Measurements from ENCODE around the gene AUTS2. TPM values are rescaled to one million over a fixed set of nuclear protein-coding genes. Genes with fewer than 3 reads are reported as not detected.

The AUTS2 gene
- total and polyA plus RNA-seq, 11 donors: 3.4 to 14.0 (median 7.3) TPM

DNA sequence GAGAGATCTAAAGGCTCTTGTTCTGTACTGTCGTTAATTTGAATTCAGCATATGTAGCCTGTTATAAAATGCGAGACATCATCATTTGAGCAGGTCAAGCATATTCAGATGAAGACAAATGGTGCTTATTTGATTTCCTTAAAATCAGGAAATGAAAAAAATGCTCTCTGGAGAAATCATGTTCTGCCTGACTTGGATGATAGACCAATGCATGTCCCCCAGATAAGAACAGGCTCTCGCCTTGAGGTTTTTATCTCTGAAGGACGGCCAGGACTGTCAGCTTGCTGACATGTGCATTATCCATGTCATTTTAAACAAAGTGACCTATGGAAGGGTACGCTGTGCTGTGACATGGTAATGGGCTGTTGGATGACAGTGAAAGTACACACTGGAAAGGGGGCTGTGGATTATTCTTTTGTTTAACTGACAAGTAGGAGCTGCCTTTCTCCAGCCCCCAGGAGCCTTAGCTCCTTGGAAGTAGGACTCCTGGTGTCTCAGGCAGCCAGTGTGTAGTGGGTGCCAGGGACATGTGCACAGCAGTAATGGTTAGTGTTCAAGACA is 838.6 kb downstream of the AUTS2 start:
- no peak overlapping the region for H3K4me3 ChIP-seq
- H3K4me1 ChIP-seq: no peaks in the 10 kb centered on the region
- H3K9me3 ChIP-seq: no peaks in the 10 kb centered on the region
- H3K27me3 ChIP-seq: no peaks in the 10 kb centered on the region
- no peaks in the 10 kb centered on the region for H3K36me3 ChIP-seq
- no peak overlapping the region for H3K27ac ChIP-seq
- ATAC-seq (no peak), DNase-seq (no peak)
- no peak for TF ChIP-seq CTCF (IDR thresholded peaks at IDR 0.05)
- TF ChIP-seq POLR2A (IDR thresholded peaks at IDR 0.05): no peak
- intact Hi-C loops (cut with DNase I): no loop called here
- 77 to 84% (median 80%) methylated on average over 5 of the region's 5 CpGs for WGBS, 4 donors

- ATAC-seq (no peak), DNase-seq (no peak)
- H3K27me3 ChIP-seq: no peaks in the 10 kb centered on the region
- H3K4me1 ChIP-seq: no peaks in the 10 kb centered on the region
- H3K4me3 ChIP-seq: no peak overlapping the region
- no peak overlapping the region for H3K27ac ChIP-seq
- no peaks in the 10 kb centered on the region for H3K36me3 ChIP-seq
- intact Hi-C loops (cut with DNase I): no loop called here
- WGBS, 4 donors: 43 to 74% (median 65%) methylated on average over 2 of the region's 2 CpGs
- H3K9me3 ChIP-seq: no peaks in the 10 kb centered on the region
- TF ChIP-seq CTCF (IDR thresholded peaks at IDR 0.05): no peak
- no peak for TF ChIP-seq POLR2A (IDR thresholded peaks at IDR 0.05)
Measured at GRCh38 chr7:70439651-70440050, 841.4 kb downstream of the AUTS2 start.

DNA sequence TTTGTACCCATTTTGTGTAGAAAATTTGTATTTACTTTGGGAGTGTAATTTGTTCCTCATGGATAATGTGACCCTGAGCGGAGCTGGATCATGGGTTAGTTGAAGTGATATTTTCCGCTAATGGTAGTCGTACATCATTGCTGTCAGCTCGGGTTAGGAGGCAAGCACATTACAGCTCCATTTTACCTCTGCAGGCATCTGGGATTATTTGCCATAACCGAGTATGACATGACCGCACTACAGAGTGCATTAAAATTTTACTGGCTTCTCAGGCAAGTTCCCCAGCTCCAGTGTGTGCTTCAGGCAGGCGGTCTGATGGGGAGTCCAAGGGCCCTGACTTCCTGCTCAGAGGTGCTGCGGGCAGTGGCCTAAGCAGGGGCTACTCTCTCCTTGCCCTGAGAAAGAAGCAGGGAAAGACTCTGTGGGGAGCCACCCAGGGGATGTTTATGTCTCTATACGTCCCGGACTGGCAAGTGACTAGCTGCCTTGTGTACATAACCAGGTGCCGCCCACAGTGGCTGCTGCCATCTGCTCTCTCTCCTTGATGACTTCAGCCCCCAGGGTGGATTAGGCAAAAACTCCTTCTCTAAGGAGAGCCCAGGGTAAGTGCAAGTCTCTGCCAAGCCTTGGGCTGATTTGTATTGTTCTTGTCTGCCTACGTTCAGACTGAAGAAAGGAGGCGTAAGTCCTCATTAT is 848.3 kb downstream of the AUTS2 start:
- no peaks in the 10 kb centered on the region for H3K9me3 ChIP-seq
- intact Hi-C loops (cut with DNase I): no loop called here
- no peak for ATAC-seq
- no peaks in the 10 kb centered on the region for H3K27me3 ChIP-seq
- H3K36me3 ChIP-seq: no peaks in the 10 kb centered on the region
- no peak for DNase-seq
- H3K4me3 ChIP-seq: no peak overlapping the region
- TF ChIP-seq CTCF (IDR thresholded peaks at IDR 0.05): no peak
- TF ChIP-seq POLR2A (IDR thresholded peaks at IDR 0.05): no peak
- WGBS, 4 donors: 92 to 96% (median 94%) methylated on average over 13 of the region's 13 CpGs
- H3K4me1 ChIP-seq: no peaks in the 10 kb centered on the region
- no peak overlapping the region for H3K27ac ChIP-seq

DNA sequence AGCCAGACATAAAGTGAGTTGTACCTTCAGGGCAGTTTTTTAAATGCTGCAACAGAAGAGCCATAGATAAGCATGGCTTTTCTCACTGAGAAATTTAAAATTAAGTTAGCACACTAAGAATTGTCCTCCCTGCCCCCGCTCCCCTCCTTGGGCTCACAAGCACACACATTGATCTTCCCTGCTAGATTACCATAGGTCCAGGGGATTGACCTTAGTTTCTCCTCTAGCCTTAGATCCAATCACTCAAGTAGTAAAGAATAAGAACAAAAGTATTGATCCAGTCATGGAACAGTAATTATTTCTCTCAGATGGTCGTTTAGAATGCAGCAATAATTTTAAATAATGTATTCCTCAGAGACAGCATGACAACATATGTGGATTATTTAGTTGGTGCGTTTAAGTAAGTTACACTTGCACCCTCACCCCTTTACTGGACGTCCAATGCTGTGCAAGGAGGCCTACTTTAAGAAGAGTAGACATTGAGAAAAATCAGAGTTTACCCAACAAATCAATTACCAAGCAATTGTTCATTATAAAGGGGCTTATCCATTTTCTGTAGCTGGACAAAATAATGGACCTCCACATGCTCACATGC is 850.1 kb downstream of the AUTS2 start:
- Histone ChIP-seq H3K36me3 (no peaks in the 10 kb centered on the region), H3K27ac (no peak overlapping the region), H3K4me1 (no peaks in the 10 kb centered on the region), H3K9me3 (peaks cover 0 to 5% (median 0%) of the 10 kb centered on the region in 12 donors), H3K4me3 (no peak overlapping the region), H3K27me3 (no peaks in the 10 kb centered on the region)
- 93 to 96% (median 95%) methylated on average over 4 of the region's 4 CpGs for WGBS, 4 donors
- DNase-seq (no peak), ATAC-seq (no peak)
- no peak for TF ChIP-seq POLR2A (IDR thresholded peaks at IDR 0.05)
- TF ChIP-seq CTCF (IDR thresholded peaks at IDR 0.05): no peak
- intact Hi-C loops (cut with DNase I): no loop called here
